H9 (cell line): ENCODE results near the gene ARPC1A. TPM values are rescaled to one million over a fixed set of nuclear protein-coding genes. Genes with fewer than 3 reads are reported as not detected.

Source experiments
- DNase-seq: peaks from one replicate; pipeline ENCODE4 v3.0.0-alpha.2; 2017
- H2AFZ ChIP-seq: one replicate; pipeline ENCODE4 v1.6.1; 2013; ENCODE audit warnings: mild to moderate bottlenecking, low read length, control low read depth, moderate library complexity
- H2AK5ac ChIP-seq: 2 replicates; pipeline ENCODE4 v1.6.1; 2013; ENCODE audit warnings: low read length, control low read depth, mixed read lengths; ENCODE audit not compliant: insufficient read length
- H2BK120ac ChIP-seq: one replicate; pipeline ENCODE4 v1.6.1; 2013; ENCODE audit warnings: low read depth, mild to moderate bottlenecking, low read length, control low read depth, inconsistent platforms; ENCODE audit not compliant: poor library complexity, severe bottlenecking
- H2BK12ac ChIP-seq: 2 replicates; pipeline ENCODE4 v1.6.1; 2013; ENCODE audit warnings: low read length, control low read depth, mixed read lengths, low read depth; ENCODE audit not compliant: insufficient read length
- H2BK15ac ChIP-seq: 2 replicates; pipeline ENCODE4 v1.6.1; 2013; ENCODE audit warnings: low read depth, low read length, control low read depth
- H2BK20ac ChIP-seq: one replicate; pipeline ENCODE4 v1.6.1; 2013; ENCODE audit warnings: low read depth, mild to moderate bottlenecking, low read length, control low read depth, inconsistent platforms; ENCODE audit not compliant: poor library complexity, severe bottlenecking
- H2BK5ac ChIP-seq: 2 replicates; pipeline ENCODE4 v1.6.1; 2013; ENCODE audit warnings: low read length, control low read depth, mixed read lengths; ENCODE audit not compliant: insufficient read length
- H3K14ac ChIP-seq: 2 replicates; pipeline ENCODE4 v1.6.1; 2013; ENCODE audit warnings: low read length, control low read depth; ENCODE audit not compliant: insufficient read depth
- H3K18ac ChIP-seq: 2 replicates; pipeline ENCODE4 v1.6.1; 2013; ENCODE audit warnings: low read depth, mild to moderate bottlenecking, mixed read lengths, low read length, control low read depth; ENCODE audit not compliant: insufficient read length
- H3K23ac ChIP-seq: 2 replicates; pipeline ENCODE4 v1.6.1; 2013; ENCODE audit warnings: low read length, control low read depth, mixed read lengths, low read depth; ENCODE audit not compliant: insufficient read length
- H3K23me2 ChIP-seq: 2 replicates; pipeline ENCODE4 v1.6.1; 2013; ENCODE audit warnings: low read depth, mild to moderate bottlenecking, mixed read lengths, low read length, control low read depth; ENCODE audit not compliant: insufficient read length, poor library complexity, severe bottlenecking
- H3K27ac ChIP-seq: 2 replicates; pipeline ENCODE4 v1.5.1; 2013; ENCODE audit warnings: low read length, control low read depth, mixed read lengths, low read depth; ENCODE audit not compliant: insufficient read length
- H3K27me3 ChIP-seq: 2 replicates; pipeline ENCODE4 v1.6.1; 2013; ENCODE audit warnings: low read length, control low read depth, inconsistent platforms; ENCODE audit not compliant: insufficient read depth
- H3K4ac ChIP-seq: 2 replicates; pipeline ENCODE4 v1.6.1; 2013; ENCODE audit warnings: low read depth, mild to moderate bottlenecking, control low read depth, inconsistent platforms, low read length, moderate library complexity
- H3K4me1 ChIP-seq: 2 replicates; pipeline ENCODE4 v1.6.1; 2013; ENCODE audit warnings: low read length, control low read depth, inconsistent platforms; ENCODE audit not compliant: insufficient read depth
- H3K4me2 ChIP-seq: 2 replicates; pipeline ENCODE4 v1.6.1; 2013; ENCODE audit warnings: low read length, control low read depth, mixed read lengths; ENCODE audit not compliant: insufficient read length, insufficient read depth
- H3K56ac ChIP-seq: 2 replicates; pipeline ENCODE4 v1.6.1; 2013; ENCODE audit warnings: low read depth, mild to moderate bottlenecking, mixed read lengths, low read length, control low read depth; ENCODE audit not compliant: insufficient read length
- H3K79me1 ChIP-seq: 2 replicates; pipeline ENCODE4 v1.6.1; 2013; ENCODE audit warnings: low read depth, mild to moderate bottlenecking, moderate library complexity, low read length, control low read depth, inconsistent platforms; ENCODE audit not compliant: insufficient read depth, poor library complexity, severe bottlenecking
- H3K79me2 ChIP-seq: 2 replicates; pipeline ENCODE4 v1.6.1; 2013; ENCODE audit warnings: low read length, control low read depth, inconsistent platforms; ENCODE audit not compliant: insufficient read depth
- H3K9ac ChIP-seq: 2 replicates; pipeline ENCODE4 v1.6.1; 2013; ENCODE audit warnings: low read length, control low read depth, mixed read lengths; ENCODE audit not compliant: insufficient read length; ENCODE audit errors: extremely low read depth
- H3K9me3 ChIP-seq: one replicate; pipeline ENCODE4 v1.6.1; 2013; ENCODE audit warnings: low read depth, low read length, inconsistent platforms; ENCODE audit not compliant: control insufficient read depth
- H3T11ph ChIP-seq: one replicate; pipeline ENCODE4 v1.6.1; 2013; ENCODE audit warnings: mild to moderate bottlenecking, low read length, control low read depth, inconsistent platforms
- H4K20me1 ChIP-seq: one replicate; pipeline ENCODE4 v1.6.1; 2013; ENCODE audit not compliant: control insufficient read depth, insufficient read length, insufficient read depth
- H4K5ac ChIP-seq: 2 replicates; pipeline ENCODE4 v1.6.1; 2013; ENCODE audit warnings: low read depth, mild to moderate bottlenecking, mixed read lengths, low read length, control low read depth; ENCODE audit not compliant: insufficient read length
- H4K8ac ChIP-seq: replicated peaks from 2 replicates; pipeline ENCODE4 v1.6.1; 2013; ENCODE audit warnings: low read length, control low read depth, mixed read lengths, low read depth; ENCODE audit not compliant: insufficient read length
- H4K91ac ChIP-seq: 2 replicates; pipeline ENCODE4 v1.6.1; 2013; ENCODE audit warnings: low read depth, mild to moderate bottlenecking, moderate library complexity, mixed read lengths, low read length, control low read depth; ENCODE audit not compliant: insufficient read length
- H3K27ac Mint-ChIP-seq, 3 experiments: 2 replicates in 2 of 3; 3 replicates in 1 of 3; pipeline ENCODE4 v1.8.0; 2020 to 2021; ENCODE audit warnings: mixed read lengths in 3 of 3, mild to moderate bottlenecking in 1 of 3, moderate library complexity in 1 of 3
- H3K27me3 Mint-ChIP-seq: 2 replicates; pipeline ENCODE4 v1.8.0; 2021; ENCODE audit warnings: low read depth, mild to moderate bottlenecking, moderate library complexity, mixed read lengths
- H3K36me3 Mint-ChIP-seq, 3 experiments: 2 replicates in 2 of 3; 3 replicates in 1 of 3; pipeline ENCODE4 v1.8.0; 2020 to 2021; ENCODE audit warnings: low read depth in 3 of 3, mixed read lengths in 3 of 3; ENCODE audit not compliant: insufficient read depth in 1 of 3
- H3K4me1 Mint-ChIP-seq, 2 experiments: 2 replicates each; pipeline ENCODE4 v1.8.0; 2020; ENCODE audit warnings: mixed read lengths in 2 of 2
- H3K4me3 Mint-ChIP-seq, 2 experiments: 2 replicates in 1 of 2; 3 replicates in 1 of 2; pipeline ENCODE4 v1.8.0; 2020 to 2021; ENCODE audit warnings: mild to moderate bottlenecking in 2 of 2, mixed read lengths in 2 of 2, moderate library complexity in 1 of 2
- H3K9me3 Mint-ChIP-seq, 2 experiments: 2 replicates in 1 of 2; 3 replicates in 1 of 2; pipeline ENCODE4 v1.8.0; 2020; ENCODE audit warnings: mild to moderate bottlenecking in 2 of 2, mixed read lengths in 2 of 2, moderate library complexity in 1 of 2
- CTCF ChIP-seq: fragments of 200-600 bp; sonication (generic); conservative IDR thresholded peaks from 3 replicates; pipeline ENCODE4 v1.8.0; 2021; ENCODE audit warnings: antibody characterized with exemption, mild to moderate bottlenecking
- WGBS: extraction: QIAGEN DNeasy Blood & Tissue Kit; methylation state at CpG from one replicate; pipeline ENCODE4 v1.1.7; 2013; ENCODE audit warnings: missing lambda C conversion rate, low lambda C conversion rate, mixed read lengths; ENCODE audit not compliant: insufficient read length; ENCODE audit errors: extremely low coverage; 5-methylcytosine and 5-hydroxymethylcytosine counted together
- total RNA-seq: library from RNA; stranded (reverse); gene quantifications from 2 replicates; pipeline ENCODE4 v1.2.1, GENCODE V29; 2021

ARPC1A gene
- total RNA-seq, 1 experiment from 2014 or later, result 169 TPM

GRCh38 chr7:99310004-99310403 is 15.7 kb upstream of the ARPC1A start:
- H2AFZ ChIP-seq, result no peak overlapping the region
- no peak overlapping the region for H4K5ac ChIP-seq
- no peaks in the 10 kb centered on the region for H4K20me1 ChIP-seq
- Mint-ChIP-seq H3K36me3 (peaks cover 0 to 8% (median 3%) of the 10 kb centered on the region in 3 experiments; a peak in 3 of 7 replicates), H3K4me1 (peaks cover 0 to 4% of the 10 kb centered on the region in 2 experiments; a peak in 1 of 4 replicates), H3K4me3 (no peak overlapping the region), H3K27me3 (peaks cover 1% of the 10 kb centered on the region), H3K27ac (no peak overlapping the region), H3K9me3 (peaks cover 4 to 5% of the 10 kb centered on the region in 2 experiments; a peak in 4 of 5 replicates)
- H2AK5ac ChIP-seq, result no peak overlapping the region
- H2BK20ac ChIP-seq, result no peak overlapping the region
- H3K9me3 ChIP-seq, result no peaks in the 10 kb centered on the region
- H2BK15ac ChIP-seq, result no peak overlapping the region
- H3K9ac ChIP-seq, result no peak overlapping the region
- no peak overlapping the region for H4K8ac ChIP-seq
- H3K27ac ChIP-seq, result no peak overlapping the region
- H4K91ac ChIP-seq, result no peak overlapping the region
- no CpG with 5 or more reads among the region's 4 CpGs for WGBS
- no peak overlapping the region for H3K18ac ChIP-seq
- peaks cover 4% of the 10 kb centered on the region for H3K23me2 ChIP-seq
- no peak overlapping the region for H2BK120ac ChIP-seq
- DNase-seq, result no peak
- H3K23ac ChIP-seq, result no peak overlapping the region
- no peak overlapping the region for H2BK5ac ChIP-seq
- H3K4me2 ChIP-seq, result no peak overlapping the region
- no peak overlapping the region for H2BK12ac ChIP-seq
- no peaks in the 10 kb centered on the region for H3K27me3 ChIP-seq
- H3K79me1 ChIP-seq, result no peaks in the 10 kb centered on the region
- no peak overlapping the region for H3K56ac ChIP-seq
- no peaks in the 10 kb centered on the region for H3K79me2 ChIP-seq
- H3K4ac ChIP-seq, result no peak overlapping the region
- H3K14ac ChIP-seq, result no peak overlapping the region
- no peak for TF ChIP-seq CTCF
- H3T11ph ChIP-seq, result no peak overlapping the region
- H3K4me1 ChIP-seq, result no peaks in the 10 kb centered on the region
